IMR-90 (cell line): ENCODE data around the gene RPL27A. TPM values are rescaled to one million over a fixed set of nuclear protein-coding genes. Genes with fewer than 3 reads are reported as not detected.

Experiments used
- ATAC-seq: fragments of 200-7000 bp; cut with Tn5 transposase; 2 replicates; pipeline ENCODE4 v1.9.1; 2020; ENCODE audit warnings: low read depth, mild to moderate bottlenecking, moderate library complexity
- BruUV-seq: library from RNA; stranded (reverse); fragments of 400-500 nt; replicated peaks from 2 replicates; lab custom pipeline; 2021; lab: Mats Ljungman, UMichigan
- CTCF ChIA-PET: fragments of 300-600 bp; formaldehyde crosslinking; extraction: SDS; loops from one replicate; lab custom pipeline; 2021; ENCODE audit warnings: antibody characterized with exemption; lab: Yijun Ruan, JAX
- POLR2A ChIA-PET: fragments of 300-600 bp; sonication (Branson Sonifier 250); formaldehyde crosslinking; loops from one replicate; lab custom pipeline; 2022; ENCODE audit warnings: antibody characterized with exemption; ENCODE audit not compliant: unreplicated experiment; lab: Charles Lee
- DNase-seq: peaks from one replicate; pipeline ENCODE4 v3.0.0; 2013
- H2AFZ ChIP-seq: replicated peaks from 2 replicates; pipeline ENCODE3; 2013; ENCODE audit warnings: low read length, mild to moderate bottlenecking; ENCODE audit not compliant: poor library complexity
- H2AK5ac ChIP-seq: 2 replicates; pipeline ENCODE4 v1.6.1; 2013; ENCODE audit warnings: low read depth, low read length, inconsistent platforms
- H2AK9ac ChIP-seq: replicated peaks from 2 replicates; pipeline ENCODE3; 2013; ENCODE audit warnings: mild to moderate bottlenecking, low read depth, low read length, moderate library complexity; ENCODE audit not compliant: poor library complexity
- H2BK120ac ChIP-seq: 2 replicates; pipeline ENCODE4 v1.6.1; 2013; ENCODE audit warnings: low read depth, low read length, inconsistent platforms
- H2BK15ac ChIP-seq: 3 replicates; pipeline ENCODE4 v1.6.1; 2013; ENCODE audit warnings: low read depth, low read length, inconsistent platforms
- H2BK20ac ChIP-seq: 2 replicates; pipeline ENCODE4 v1.6.1; 2013; ENCODE audit warnings: low read depth, mild to moderate bottlenecking, inconsistent platforms, low read length, moderate library complexity
- H2BK5ac ChIP-seq: 2 replicates; pipeline ENCODE4 v1.6.1; 2013; ENCODE audit warnings: mild to moderate bottlenecking, low read depth, low read length, inconsistent platforms; ENCODE audit not compliant: poor library complexity, severe bottlenecking
- H3K14ac ChIP-seq: replicated peaks from 2 replicates; pipeline ENCODE4 v1.6.1; 2013; ENCODE audit warnings: low read depth, low read length, inconsistent platforms
- H3K18ac ChIP-seq: 2 replicates; pipeline ENCODE4 v1.6.1; 2013; ENCODE audit warnings: low read depth, low read length, control low read depth
- H3K23ac ChIP-seq: 2 replicates; pipeline ENCODE4 v1.6.1; 2013; ENCODE audit warnings: low read depth, low read length, inconsistent platforms
- H3K27ac ChIP-seq: 2 replicates; pipeline ENCODE4 v1.5.1; 2013; ENCODE audit warnings: mild to moderate bottlenecking, control low read depth, low read length; ENCODE audit not compliant: insufficient read depth
- H3K27me3 ChIP-seq: 2 replicates; pipeline ENCODE4 v1.6.1; 2013; ENCODE audit warnings: low read length; ENCODE audit not compliant: control insufficient read depth, insufficient read depth
- H3K36me3 ChIP-seq: 2 replicates; pipeline ENCODE4 v1.6.1; 2013; ENCODE audit warnings: low read length, mixed read lengths; ENCODE audit not compliant: control insufficient read depth, insufficient read depth
- H3K4ac ChIP-seq: 2 replicates; pipeline ENCODE4 v1.6.1; 2013; ENCODE audit warnings: low read depth, low read length, inconsistent platforms
- H3K4me1 ChIP-seq: 2 replicates; pipeline ENCODE4 v1.6.1; 2013; ENCODE audit warnings: low read length, mixed read lengths; ENCODE audit not compliant: control insufficient read depth, insufficient read depth
- H3K4me2 ChIP-seq: 2 replicates; pipeline ENCODE4 v1.6.1; 2013; ENCODE audit warnings: low read depth, mild to moderate bottlenecking, control low read depth, low read length, moderate library complexity
- H3K4me3 ChIP-seq: 2 replicates; pipeline ENCODE4 v1.5.1; 2013; ENCODE audit warnings: low read depth, mild to moderate bottlenecking, control low read depth, low read length, moderate library complexity; ENCODE audit not compliant: insufficient read depth
- H3K56ac ChIP-seq: 2 replicates; pipeline ENCODE4 v1.6.1; 2013; ENCODE audit warnings: low read length, inconsistent platforms; ENCODE audit not compliant: insufficient read depth; ENCODE audit errors: extremely low read depth
- H3K79me1 ChIP-seq, 2 experiments: 2 replicates each; pipeline ENCODE4 v1.6.1; 2013; ENCODE audit warnings: low read length in 2 of 2, inconsistent platforms in 1 of 2, low read depth in 1 of 2
- H3K9ac ChIP-seq: 2 replicates; pipeline ENCODE4 v1.6.1; 2013; ENCODE audit warnings: low read depth, low read length, control low read depth
- H3K9me1 ChIP-seq: 2 replicates; pipeline ENCODE4 v1.6.1; 2013; ENCODE audit warnings: low read length, inconsistent platforms; ENCODE audit not compliant: insufficient read depth
- H3K9me3 ChIP-seq: 2 replicates; pipeline ENCODE4 v1.6.1; 2013; ENCODE audit warnings: low read length; ENCODE audit not compliant: control insufficient read depth, insufficient read depth
- H4K20me1 ChIP-seq: 2 replicates; pipeline ENCODE4 v1.6.1; 2013; ENCODE audit warnings: low read length, inconsistent platforms; ENCODE audit not compliant: insufficient read depth
- H4K5ac ChIP-seq: 2 replicates; pipeline ENCODE4 v1.6.1; 2013; ENCODE audit warnings: mild to moderate bottlenecking, low read depth, low read length, control low read depth
- H4K8ac ChIP-seq, 2 experiments: 2 replicates each; pipeline ENCODE4 v1.6.1; 2013; ENCODE audit warnings: low read depth in 2 of 2, low read length in 2 of 2, control low read depth in 1 of 2, inconsistent platforms in 1 of 2
- H4K91ac ChIP-seq: 2 replicates; pipeline ENCODE4 v1.6.1; 2013; ENCODE audit warnings: low read depth, low read length, inconsistent platforms; ENCODE audit not compliant: insufficient read depth
- BHLHE40 ChIP-seq: fragments of 150-350 bp; IDR thresholded peaks from 2 replicates; pipeline ENCODE4 v1.6.1; 2016; ENCODE audit warnings: mild to moderate bottlenecking, low read depth, low read length
- CEBPB ChIP-seq: IDR thresholded peaks from 2 replicates; pipeline ENCODE4 v1.6.1; 2012; ENCODE audit warnings: low read depth, low read length, improper control_type of control experiment
- CHD1 ChIP-seq: IDR thresholded peaks from 2 replicates; pipeline ENCODE4 v1.6.1; 2012; ENCODE audit warnings: low read depth, low read length, improper control_type of control experiment
- FOS ChIP-seq: fragments of 150-350 bp; IDR thresholded peaks from 2 replicates; pipeline ENCODE4 v1.6.1; 2016; ENCODE audit warnings: low read depth, low read length
- MAFK ChIP-seq: IDR thresholded peaks from 2 replicates; pipeline ENCODE4 v1.6.1; 2012; ENCODE audit warnings: low read depth, low read length, improper control_type of control experiment
- MAZ ChIP-seq: IDR thresholded peaks from 2 replicates; pipeline ENCODE4 v1.6.1; 2012; ENCODE audit warnings: low read depth, mild to moderate bottlenecking, low read length, improper control_type of control experiment, moderate library complexity, borderline replicate concordance
- MXI1 ChIP-seq: IDR thresholded peaks from 2 replicates; pipeline ENCODE4 v1.6.1; 2012; ENCODE audit warnings: low read depth, mild to moderate bottlenecking, low read length, moderate library complexity, borderline replicate concordance
- NFE2L2 ChIP-seq: fragments of 150-350 bp; IDR thresholded peaks from 2 replicates; pipeline ENCODE4 v1.6.1; 2016; ENCODE audit warnings: low read depth, mild to moderate bottlenecking, low read length
- POLR2A ChIP-seq: IDR thresholded peaks from 2 replicates; pipeline ENCODE4 v1.6.1; 2012; ENCODE audit warnings: mild to moderate bottlenecking, low read depth, low read length
- RAD21 ChIP-seq: IDR thresholded peaks from 2 replicates; pipeline ENCODE4 v1.6.1; 2012; ENCODE audit warnings: low read length, improper control_type of control experiment
- RCOR1 ChIP-seq: IDR thresholded peaks from 2 replicates; pipeline ENCODE4 v1.6.1; 2012; ENCODE audit warnings: mild to moderate bottlenecking, low read length, improper control_type of control experiment; ENCODE audit not compliant: insufficient replicate concordance
- RFX5 ChIP-seq: IDR thresholded peaks from 2 replicates; pipeline ENCODE4 v1.8.0; 2012; ENCODE audit warnings: low read depth, mild to moderate bottlenecking, low read length, moderate library complexity
- SMC3 ChIP-seq: fragments of 150-350 bp; IDR thresholded peaks from 2 replicates; pipeline ENCODE4 v1.6.1; 2016; ENCODE audit warnings: low read depth, mild to moderate bottlenecking, antibody characterized with exemption, low read length, moderate library complexity
- whole genome bisulfite sequencing, 2 experiments: methylation state at CpG; one replicate each; pipeline versions ENCODE4 v1.1.5 to v1.1.7; 2013; ENCODE audit warnings: missing lambda C conversion rate in 2 of 2; ENCODE audit not compliant: insufficient read length in 1 of 2; ENCODE audit errors: extremely low coverage in 2 of 2; 5-methylcytosine and 5-hydroxymethylcytosine counted together
- dilution Hi-C: fragments of 300-500 bp; cut with HindIII; formaldehyde crosslinking; loops from one replicate; pipeline ENCODE4 v1.14.3; 2018; ENCODE audit warnings: low sequenced_read_pairs; ENCODE audit not compliant: unreplicated experiment
- in situ Hi-C: fragments of 300-500 bp; cut with MboI; formaldehyde crosslinking; loops from 3 replicates; pipeline ENCODE4 v1.14.3; 2019; ENCODE audit warnings: low sequenced_read_pairs, inconsistent platforms, mixed read lengths
- intact Hi-C: fragments of 100-400 bp; cut with micrococcal nuclease; formaldehyde crosslinking; loops from 2 replicates; pipeline ENCODE4 v1.10.0; 2022
- polyA plus RNA-seq, 3 experiments: library from polyadenylated mRNA; depleted of rRNA; stranded (reverse); fragments of >200 nt; gene quantifications; 2 replicates each; pipeline ENCODE4 v1.2.3, GENCODE V29; 2012; ENCODE audit warnings: low replicate concordance in 1 of 3
- total RNA-seq: library from RNA; depleted of rRNA; stranded (reverse); fragments of >200 nt; gene quantifications from 2 replicates; pipeline ENCODE4 v1.2.3, GENCODE V29; 2012
- TF ChIP-seq, protein P1 (sequence below): fragments of 150-350 bp; IDR thresholded peaks from 2 replicates; pipeline ENCODE4 v1.6.1; 2017; ENCODE audit warnings: mild to moderate bottlenecking, antibody characterized with exemption, low read length, low read depth
- TF ChIP-seq, protein P2 (sequence below): conservative IDR thresholded peaks from 2 replicates; pipeline ENCODE4 v1.5.1; 2012; ENCODE audit warnings: mild to moderate bottlenecking, low read depth, low read length, improper control_type of control experiment
- TF ChIP-seq, protein P3 (sequence below): fragments of 150-350 bp; IDR thresholded peaks from 2 replicates; pipeline ENCODE4 v1.6.1; 2016; ENCODE audit warnings: low read depth, mild to moderate bottlenecking, low read length, moderate library complexity, borderline replicate concordance

Gene RPL27A
- total and polyA plus RNA-seq, 2 of the 4 experiments (the other 2 are of a cell fraction): 786 to 849 TPM

DNA sequence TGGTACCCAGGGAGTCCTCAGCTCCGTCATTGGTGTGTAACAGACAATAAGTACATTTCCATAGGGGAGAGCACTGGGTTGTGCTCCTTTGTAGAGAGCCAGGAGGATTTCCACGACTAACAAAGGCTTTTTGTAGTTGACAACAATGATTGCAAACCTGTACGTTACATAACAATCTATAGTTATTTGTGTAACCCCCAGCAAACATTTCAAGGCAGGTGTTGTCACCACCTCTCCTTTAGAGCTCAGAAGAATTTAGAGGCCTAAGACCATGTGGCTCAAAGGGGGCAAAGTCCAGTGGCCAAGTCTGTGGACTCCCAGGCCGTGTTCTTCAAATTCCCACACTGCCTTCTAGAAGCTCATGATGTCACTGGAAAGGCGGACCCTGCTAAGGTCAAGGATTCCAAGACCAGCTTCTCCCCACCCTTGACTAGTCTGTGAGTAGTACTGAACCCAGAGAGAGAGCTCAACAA lies 15.8 kb downstream of the RPL27A start:
- DNase-seq: no peak
- H4K20me1 ChIP-seq: no peaks in the 10 kb centered on the region
- H2BK120ac ChIP-seq: no peak overlapping the region
- intact Hi-C loops: loop anchor here (10.0 kb wide), 1 partner anchor 436 kb away; no protein-coding TSS in a partner anchor
- H2AFZ ChIP-seq: no peak overlapping the region
- no peak overlapping the region for H3K4me3 ChIP-seq
- peaks cover 88% of the 10 kb centered on the region for H3K36me3 ChIP-seq
- in situ Hi-C loops: loop anchor here (25.0 kb wide), 1 partner anchor 439 kb away; no protein-coding TSS in a partner anchor
- TF ChIP-seq NFE2L2 (no peak), RCOR1 (no peak), POLR2A (no peak), MAFK (no peak), MAZ (no peak), MXI1 (no peak), FOS (no peak), BHLHE40 (no peak), RFX5 (no peak), CHD1 (no peak), RAD21 (no peak), SMC3 (no peak), CEBPB (no peak)
- TF ChIP-seq, protein P1, sequence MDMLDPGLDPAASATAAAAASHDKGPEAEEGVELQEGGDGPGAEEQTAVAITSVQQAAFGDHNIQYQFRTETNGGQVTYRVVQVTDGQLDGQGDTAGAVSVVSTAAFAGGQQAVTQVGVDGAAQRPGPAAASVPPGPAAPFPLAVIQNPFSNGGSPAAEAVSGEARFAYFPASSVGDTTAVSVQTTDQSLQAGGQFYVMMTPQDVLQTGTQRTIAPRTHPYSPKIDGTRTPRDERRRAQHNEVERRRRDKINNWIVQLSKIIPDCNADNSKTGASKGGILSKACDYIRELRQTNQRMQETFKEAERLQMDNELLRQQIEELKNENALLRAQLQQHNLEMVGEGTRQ: no peak
- TF ChIP-seq, protein P2, sequence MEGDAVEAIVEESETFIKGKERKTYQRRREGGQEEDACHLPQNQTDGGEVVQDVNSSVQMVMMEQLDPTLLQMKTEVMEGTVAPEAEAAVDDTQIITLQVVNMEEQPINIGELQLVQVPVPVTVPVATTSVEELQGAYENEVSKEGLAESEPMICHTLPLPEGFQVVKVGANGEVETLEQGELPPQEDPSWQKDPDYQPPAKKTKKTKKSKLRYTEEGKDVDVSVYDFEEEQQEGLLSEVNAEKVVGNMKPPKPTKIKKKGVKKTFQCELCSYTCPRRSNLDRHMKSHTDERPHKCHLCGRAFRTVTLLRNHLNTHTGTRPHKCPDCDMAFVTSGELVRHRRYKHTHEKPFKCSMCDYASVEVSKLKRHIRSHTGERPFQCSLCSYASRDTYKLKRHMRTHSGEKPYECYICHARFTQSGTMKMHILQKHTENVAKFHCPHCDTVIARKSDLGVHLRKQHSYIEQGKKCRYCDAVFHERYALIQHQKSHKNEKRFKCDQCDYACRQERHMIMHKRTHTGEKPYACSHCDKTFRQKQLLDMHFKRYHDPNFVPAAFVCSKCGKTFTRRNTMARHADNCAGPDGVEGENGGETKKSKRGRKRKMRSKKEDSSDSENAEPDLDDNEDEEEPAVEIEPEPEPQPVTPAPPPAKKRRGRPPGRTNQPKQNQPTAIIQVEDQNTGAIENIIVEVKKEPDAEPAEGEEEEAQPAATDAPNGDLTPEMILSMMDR: no peak
- TF ChIP-seq, protein P3, sequence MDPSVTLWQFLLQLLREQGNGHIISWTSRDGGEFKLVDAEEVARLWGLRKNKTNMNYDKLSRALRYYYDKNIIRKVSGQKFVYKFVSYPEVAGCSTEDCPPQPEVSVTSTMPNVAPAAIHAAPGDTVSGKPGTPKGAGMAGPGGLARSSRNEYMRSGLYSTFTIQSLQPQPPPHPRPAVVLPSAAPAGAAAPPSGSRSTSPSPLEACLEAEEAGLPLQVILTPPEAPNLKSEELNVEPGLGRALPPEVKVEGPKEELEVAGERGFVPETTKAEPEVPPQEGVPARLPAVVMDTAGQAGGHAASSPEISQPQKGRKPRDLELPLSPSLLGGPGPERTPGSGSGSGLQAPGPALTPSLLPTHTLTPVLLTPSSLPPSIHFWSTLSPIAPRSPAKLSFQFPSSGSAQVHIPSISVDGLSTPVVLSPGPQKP: no peak
- H4K8ac ChIP-seq: no peak overlapping the region
- no peak overlapping the region for H2AK9ac ChIP-seq
- no peak overlapping the region for H3K56ac ChIP-seq
- no peak overlapping the region for H3K27ac ChIP-seq
- no peak overlapping the region for H4K91ac ChIP-seq
- no CpG with 5 or more reads among the region's 5 CpGs for WGBS, 2 experiments
- H3K18ac ChIP-seq: no peak overlapping the region
- no peak overlapping the region for H3K14ac ChIP-seq
- no peak overlapping the region for H2BK15ac ChIP-seq
- no peak overlapping the region for H2BK5ac ChIP-seq
- no TSS peak for BruUV-seq
- no peaks in the 10 kb centered on the region for H3K9me3 ChIP-seq
- no peak for ATAC-seq
- H3K4me2 ChIP-seq: no peak overlapping the region
- H3K23ac ChIP-seq: no peak overlapping the region; the same call in 1 of the 2 replicates
- no peak overlapping the region for H3K9ac ChIP-seq
- H2BK20ac ChIP-seq: no peak overlapping the region
- H3K4me1 ChIP-seq: peaks cover 10% of the 10 kb centered on the region
- dilution Hi-C loops: no loop called here
- H3K27me3 ChIP-seq: no peaks in the 10 kb centered on the region
- no peak overlapping the region for H4K5ac ChIP-seq
- CTCF ChIA-PET: no interaction called here
- peaks cover 11% of the 10 kb centered on the region; the same call in 1 of the 2 replicates for H3K9me1 ChIP-seq
- H3K4ac ChIP-seq: no peak overlapping the region
- POLR2A ChIA-PET: no interaction called here
- peaks cover 25 to 76% of the 10 kb centered on the region in 2 experiments for H3K79me1 ChIP-seq
- H2AK5ac ChIP-seq: peak overlapping the region; percentile 44; the same call in 1 of the 2 replicates
